HG03571 (cell line): ENCODE data around the gene PPIL6.

Source experiments
- ATAC-seq: cut with Tn5 transposase; IDR thresholded peaks from one replicate; pipeline ENCODE4 v1.9.1; 2021; ENCODE audit not compliant: unreplicated experiment

The PPIL6 gene

DNA sequence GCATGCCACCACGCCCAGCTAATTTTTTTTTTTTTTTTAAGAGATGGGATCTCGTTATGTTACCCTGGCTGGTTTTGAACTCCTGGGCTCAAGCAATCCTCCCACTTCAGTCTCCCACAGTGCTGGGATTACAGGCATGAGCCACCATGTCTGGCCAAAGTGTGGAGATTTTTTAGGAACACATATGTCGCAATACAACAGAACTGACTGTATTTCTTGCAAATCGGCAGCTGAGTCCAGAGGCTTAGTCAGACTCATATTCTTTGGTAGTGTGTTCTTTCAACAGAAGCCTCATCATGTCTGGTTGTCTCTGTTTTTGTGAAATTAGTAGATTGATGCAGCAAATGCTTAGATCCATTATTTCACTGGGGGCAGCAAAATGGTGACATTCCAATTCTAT, 34.2 kb downstream of the PPIL6 start:
- ATAC-seq, result no peak

DNA sequence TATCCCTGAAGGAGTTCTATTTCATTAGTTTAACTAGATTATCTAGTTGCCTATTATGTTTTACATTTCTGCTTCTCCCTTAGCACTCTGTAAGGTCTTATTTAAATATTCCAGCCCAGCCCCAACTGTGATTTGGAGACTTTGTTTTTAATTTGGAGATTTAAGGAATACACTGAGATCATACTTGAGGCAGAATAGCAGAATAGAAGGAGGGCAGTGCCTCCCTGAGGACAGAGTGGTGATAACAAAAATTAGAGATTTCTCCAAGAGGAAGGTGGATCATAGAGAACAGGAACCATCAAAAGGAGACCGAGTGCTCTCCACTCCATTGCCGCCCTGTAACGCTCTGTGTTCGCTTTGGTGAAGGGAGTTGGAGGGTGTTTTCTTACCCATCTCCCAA, 43.4 kb downstream of the PPIL6 start:
- ATAC-seq, result no peak

DNA sequence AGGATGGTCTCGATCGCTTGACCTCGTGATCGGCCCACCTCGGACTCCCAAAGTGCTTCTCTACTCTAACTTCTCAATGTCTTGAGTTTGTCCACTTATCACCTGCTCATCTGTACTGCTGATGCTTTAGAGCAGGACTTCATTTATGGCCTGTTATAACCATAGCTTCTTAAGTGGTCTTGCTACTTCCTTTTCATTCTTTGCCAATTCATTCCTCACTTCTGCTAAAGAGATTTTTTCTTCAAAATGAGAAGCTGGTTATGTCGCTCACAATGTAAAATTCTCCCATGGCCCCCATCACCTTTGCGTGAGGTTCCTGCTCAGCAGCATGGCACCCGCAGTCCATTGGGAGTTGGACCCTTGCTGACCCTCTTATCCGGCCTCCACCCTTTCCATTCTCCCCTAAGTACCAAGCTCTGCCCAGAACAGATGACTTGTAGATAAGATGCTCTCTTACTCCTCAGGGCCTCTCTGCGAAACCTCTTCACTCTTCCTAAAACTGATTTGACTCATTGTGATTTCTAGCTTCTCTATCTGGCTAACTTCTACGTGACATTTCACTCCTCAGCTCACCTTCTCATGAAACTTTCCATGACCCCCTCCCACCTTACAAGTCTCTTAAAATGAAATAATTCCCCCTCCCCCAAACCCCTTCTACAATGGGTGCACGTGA, 44.2 kb downstream of the PPIL6 start:
- ATAC-seq, result no peak

DNA sequence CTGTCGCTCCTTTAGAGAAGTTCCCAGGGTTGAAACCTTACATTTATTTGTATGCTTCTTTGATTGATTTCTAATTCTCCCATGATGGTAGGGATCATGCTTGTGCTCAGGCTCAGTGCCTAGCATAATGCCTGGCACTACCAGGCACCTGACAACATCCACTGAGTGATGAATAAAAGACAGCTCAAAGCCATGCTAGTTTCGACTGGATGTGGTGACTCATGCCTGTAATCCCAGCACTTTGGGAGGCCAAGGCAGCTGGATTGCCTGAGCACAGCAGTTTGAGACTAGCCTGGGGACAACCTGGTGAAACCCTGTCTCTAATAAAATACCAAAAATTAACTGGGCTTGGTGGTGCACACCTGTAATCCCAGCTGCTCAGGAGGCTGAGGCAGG, 46.5 kb downstream of the PPIL6 start:
- ATAC-seq, result no peak

DNA sequence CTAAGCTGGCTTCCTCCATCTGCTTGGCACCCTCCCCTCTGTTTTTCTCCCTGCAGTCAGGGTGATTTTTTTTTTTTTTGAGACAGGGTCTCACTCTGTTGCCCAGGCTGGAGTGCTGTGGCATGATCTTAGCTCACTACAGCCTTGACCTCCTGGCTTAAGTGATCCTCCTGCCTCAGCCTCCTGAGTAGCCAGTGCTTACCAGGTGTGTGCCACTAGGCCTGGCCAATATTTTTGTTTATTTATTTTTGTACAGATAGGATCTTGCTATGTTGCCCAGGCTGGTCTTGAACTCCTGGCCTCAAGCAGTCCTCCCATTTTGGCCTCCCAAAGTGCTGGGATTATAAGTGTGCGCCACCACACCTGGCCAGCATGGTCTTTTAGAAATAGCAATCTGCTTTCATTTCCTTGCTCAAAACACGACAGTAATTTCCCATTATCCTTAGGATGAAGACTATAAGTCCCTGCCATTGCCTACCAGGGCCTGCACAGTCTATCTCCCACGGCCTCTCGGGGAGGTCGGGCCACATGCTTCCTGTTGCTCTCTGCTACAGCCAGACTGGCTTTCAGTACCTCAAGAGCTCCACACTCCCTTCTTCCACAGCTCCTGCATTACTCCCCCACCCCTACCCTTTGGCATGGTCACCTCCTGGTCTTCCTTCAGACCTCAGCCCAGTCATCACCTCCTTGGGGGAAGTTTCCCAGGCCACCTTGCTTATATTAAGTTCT, 47.1 kb downstream of the PPIL6 start:
- no peak for ATAC-seq

DNA sequence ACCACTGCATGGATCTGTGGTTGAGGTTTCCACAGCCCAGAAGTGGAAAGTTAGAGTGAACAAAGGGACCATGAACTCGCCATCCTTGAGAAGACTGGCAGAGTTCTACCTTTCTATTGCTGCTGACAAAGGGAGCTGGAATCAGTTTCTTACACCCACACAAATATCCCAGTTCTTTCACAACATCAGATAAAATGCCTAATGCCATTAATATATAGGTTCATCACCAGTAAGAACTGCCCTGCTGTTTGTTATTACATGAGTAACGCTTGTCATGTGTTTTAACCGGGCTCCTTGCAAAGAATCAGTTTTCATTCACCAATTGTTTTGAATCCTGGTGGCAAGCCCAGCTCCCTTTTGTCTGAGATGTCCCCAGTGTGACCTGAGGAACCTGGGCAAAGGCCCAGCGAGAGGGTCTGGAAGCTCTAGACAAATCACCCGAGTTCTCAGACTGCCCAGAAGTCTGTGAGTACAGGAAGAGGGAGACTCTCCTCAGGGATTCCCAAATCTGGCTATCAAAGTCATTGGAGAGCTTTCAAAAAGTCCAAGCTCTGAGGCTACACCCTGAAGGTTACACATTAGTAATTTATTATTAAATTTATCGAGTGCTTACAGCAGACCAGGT, 50.7 kb downstream of the PPIL6 start:
- no peak for ATAC-seq

DNA sequence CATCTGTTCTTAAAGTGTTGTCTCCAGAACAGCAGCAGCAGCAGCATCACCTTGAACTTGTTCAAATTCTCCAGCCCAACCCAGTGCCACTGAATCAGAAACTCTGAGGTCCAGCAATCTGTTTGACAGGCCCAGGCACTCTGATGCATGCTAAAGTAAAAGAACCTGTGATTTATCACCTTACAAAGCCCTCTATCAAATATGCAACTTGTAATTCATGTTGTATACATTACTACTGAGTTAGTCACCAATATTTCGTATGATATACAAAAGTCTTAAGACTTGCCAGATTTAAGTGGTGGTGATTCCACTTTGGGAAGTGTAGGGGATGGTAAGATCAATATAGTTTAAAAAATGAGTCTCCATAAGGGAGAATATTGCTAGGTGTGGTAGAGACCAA, 52.2 kb downstream of the PPIL6 start:
- no peak for ATAC-seq

DNA sequence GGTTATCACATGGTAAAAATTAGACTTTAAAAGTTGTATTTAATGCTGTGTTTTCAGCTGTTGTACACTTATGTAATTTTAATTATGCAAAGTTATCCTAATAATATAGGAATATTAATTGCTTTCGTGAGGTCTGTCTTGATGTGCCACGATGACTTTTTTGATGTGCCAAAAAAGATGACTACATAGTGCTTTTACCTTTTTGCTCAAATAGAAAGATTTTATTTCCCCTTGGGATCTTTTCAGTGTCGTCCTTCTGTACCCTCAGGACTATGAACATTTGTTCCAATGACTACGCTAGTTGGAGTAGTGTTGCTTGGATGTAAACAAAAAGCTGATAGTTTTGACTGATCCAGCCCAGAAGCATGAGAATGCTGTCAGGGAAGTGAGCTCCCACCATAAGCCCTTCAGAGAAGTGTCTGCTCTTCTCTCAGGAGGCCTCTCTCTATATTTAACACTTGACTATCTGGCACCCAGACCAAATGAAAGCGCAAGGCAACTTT, 56.9 kb downstream of the PPIL6 start:
- no peak for ATAC-seq

DNA sequence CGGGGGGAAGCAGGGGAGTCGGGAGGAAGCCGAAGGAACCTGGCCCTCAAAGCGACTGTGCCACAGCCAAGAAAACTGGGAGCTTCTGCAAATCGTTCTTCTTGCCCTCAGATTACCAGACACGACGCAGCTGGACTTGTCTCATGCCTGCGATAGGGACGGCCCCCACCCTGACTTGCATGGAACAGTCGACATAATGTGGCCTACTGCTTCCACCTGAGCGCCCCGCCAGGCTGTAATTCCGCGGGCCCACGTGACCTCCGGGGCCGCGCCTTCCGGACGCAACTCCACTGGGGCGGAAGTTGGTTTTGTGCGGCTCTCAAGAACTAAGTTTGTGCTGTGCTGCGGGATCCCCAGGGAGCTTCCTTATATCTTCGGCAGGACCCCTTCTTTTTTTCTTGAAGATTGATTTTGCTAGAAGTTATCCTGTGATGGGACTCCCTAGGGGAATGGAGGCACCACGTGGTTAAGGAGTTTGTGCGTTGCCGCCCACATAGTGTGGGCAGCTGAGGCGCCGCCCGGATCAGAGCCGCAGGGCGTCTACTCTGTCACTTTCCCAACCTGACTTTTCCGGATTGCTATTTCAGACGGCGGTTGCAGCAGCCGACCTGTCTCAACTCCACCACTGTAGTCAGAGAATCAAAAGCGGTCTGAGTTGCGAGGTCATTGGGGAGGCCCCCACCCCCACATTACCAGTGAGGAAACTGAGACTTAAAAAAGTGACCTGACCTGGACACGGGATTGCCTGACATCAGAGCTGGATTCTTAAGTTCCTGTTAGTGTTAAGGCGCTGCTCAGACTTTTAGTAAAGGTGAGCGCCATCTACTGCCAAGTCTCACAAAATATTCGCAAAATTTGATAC, 57.6 kb downstream of the PPIL6 start:
- peak; percentile 61 for ATAC-seq

DNA sequence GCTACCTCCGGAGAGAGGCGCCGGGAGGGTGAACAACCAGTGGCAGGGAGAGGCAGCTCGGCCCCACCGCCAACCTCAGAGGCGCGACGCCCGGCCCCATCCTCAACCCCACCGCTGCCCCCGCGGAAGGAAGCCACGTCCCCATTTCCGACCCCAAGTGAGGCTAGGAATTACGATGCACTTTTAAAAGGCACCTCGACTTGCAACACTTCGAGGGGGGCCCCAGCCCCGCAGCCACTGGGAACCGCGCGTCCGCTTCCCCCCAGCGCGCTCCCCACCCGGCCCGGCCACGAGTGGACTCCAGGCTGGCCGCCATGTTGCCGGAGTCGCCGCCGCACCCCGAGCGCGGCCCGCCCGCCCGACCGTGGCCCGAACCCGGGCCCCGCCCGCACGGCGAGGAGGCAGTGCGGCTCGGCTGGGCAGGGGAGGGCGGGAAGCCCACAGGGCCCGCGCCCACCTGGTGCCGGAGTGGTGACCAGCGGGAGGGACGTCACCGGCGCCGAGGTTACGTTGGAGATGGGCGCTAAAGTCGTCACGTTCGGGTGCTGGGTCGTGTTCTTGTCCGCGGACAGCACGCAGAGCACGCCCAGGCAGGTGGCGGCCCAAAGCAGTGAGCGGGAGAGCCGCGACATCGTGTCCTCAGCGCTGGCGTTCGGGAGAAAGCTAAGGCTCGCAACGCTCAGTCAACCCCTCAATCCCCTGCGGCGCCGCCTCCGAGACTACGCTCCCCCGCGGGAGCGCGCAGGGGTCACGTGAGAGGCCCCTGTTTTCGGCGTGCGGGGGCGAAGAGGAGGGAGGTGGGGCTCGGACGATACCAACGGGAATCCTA, 58.5 kb downstream of the PPIL6 start, which contains the start of gene CD164:
TSS of gene CD164 (minus strand) at position 721 of the 829 bp plus-strand sequence. CDS start at position 632, 89 bp downstream.
- peak; percentile 46 for ATAC-seq

DNA sequence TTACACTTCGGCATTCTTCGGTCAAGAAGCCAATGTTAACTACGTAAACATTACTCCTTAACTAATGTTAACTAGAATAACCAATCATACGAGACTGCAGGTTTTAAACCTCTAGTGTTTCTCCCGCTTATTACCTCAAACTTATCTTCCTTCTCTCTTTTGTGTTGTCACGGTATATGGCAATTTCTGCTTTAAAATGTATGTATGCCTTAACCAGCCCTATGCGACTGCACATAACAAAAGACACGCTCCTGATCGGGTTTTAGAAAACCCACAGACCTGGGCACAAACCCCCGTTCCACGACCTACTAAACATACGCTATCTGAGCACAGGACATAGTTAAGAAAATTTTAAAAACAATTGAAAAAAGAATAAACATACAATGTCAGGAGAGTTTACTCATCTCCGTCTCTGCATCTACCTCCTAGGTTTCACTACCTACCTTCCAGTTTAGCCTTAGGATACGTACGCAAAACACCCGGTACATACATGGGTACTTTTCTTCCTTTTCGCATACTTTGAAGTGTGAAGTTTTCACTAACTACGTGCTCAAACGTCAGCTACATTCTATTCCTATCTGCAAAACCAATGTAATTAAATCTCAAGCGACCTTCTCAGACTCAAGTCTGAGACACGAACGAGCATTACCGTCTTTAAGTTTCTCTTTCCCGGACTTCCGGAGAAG, 59.2 kb downstream of the PPIL6 start:
- ATAC-seq, result no peak

DNA sequence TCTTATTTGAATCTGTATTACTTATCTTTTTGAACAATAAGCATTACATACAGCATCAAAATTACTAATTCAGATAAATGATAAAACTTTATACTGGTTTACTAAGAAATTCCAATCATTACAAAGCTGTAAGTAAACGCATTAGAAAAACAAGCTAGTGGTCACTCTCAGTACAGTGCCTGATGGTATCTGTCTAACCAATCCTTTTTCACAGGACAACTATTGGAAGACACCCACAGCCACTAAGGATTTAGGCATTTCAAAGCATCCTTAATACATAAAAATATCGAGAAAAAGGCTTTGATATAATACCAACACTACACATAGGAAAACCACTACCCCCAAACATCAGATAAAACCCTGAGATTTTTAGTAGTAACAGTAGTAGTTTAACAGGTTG, 60.7 kb downstream of the PPIL6 start:
- no peak for ATAC-seq

DNA sequence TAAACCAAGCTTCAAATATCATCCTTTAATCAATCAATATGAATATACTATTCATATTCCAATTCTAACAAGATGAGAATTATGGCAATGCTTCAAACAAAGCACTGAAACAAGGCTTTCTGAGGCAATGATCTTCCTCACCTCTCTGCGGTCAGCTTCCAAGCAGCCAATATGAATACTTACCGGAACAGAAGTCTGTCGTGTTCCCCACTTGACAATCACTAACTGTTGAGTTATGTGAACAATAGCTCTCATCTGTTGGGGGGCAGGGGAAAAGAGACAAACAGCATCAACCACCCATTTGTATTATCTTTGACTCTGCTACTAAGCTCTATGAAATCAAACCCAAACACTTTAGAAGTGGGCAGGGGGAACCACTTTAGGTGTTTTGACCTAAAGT, 62.7 kb downstream of the PPIL6 start:
- no peak for ATAC-seq

DNA sequence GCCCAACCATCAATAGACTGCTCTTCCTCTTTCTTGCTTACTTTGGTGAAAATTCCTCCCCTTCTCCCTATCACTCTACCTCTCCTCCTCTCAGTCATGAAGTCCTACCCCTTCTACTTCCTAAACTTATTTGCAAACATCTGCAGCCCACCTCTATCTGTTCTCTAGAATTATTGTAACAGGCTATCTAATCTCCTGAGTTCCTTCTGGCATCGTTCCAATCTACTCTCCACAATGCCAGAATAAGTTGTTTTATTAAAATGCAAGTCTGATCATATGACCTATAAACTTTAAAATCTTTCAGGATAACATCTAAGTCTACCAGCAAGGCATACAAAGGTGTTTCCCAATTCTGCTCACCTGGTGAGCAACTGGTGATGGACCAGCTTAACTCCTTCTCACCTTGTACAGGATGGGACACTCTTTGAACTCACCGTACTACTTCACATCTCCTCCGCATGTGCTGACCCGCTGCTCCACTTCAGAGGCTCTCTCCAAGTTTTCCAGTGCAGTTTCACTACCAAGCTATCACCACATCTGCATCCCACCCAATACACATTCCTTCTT, 66.0 kb downstream of the PPIL6 start:
- no peak for ATAC-seq

DNA sequence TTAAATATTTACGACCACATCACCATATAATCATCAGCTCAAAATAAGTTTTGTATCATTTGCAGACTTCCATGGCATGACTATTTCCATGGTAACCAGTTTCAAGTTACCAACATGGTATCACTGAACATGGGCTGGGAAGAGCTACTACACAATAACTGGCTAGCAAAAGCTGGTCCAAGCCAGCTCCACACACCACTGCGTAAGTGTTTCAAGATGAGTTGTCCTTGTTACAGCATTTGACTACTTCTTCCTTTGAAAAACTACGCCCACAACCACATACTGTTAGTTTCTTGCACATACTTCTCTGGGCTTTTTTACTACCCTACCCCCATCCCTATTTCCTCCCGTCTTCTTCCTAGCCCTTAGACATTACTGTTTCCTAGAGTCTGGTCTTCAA, 66.7 kb downstream of the PPIL6 start:
- ATAC-seq, result peak; percentile 95

DNA sequence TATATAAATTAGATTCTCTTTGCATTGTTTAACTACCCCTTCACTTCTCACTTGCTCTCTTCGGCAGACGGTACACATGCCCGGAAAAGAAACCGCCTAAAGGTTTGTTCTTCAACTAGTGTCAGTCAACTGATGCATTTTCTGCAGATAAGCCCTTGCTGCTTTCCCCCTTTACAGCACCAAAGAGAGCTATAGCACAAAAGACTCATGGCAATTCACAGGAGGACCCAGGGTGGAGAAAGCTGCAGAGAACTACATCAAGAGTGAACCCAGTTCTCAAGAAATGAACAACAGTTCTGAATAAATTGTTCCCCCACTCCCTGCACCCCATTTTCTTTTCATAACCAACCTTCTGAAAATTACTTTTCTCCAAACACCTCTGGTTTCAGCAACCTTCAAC, 67.1 kb downstream of the PPIL6 start:
- ATAC-seq, result no peak

DNA sequence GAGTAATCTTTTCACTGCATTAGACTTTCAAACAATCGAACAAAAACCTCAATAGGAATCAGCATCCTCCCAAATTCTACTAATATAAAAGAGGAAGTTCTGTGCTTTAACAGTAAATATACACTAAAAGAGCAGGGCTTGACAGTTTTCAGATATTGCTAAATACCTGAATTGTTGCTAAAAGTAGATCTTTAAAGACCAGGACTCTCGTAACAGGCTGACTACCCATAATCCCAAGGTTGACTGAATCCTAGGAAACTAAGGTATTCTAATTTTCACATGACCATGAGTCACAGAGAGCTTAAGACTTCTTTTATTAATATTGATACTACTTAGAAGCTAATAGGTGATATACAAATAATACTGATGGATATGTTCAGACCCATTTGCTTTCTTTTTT, 68.3 kb downstream of the PPIL6 start:
- no peak for ATAC-seq

DNA sequence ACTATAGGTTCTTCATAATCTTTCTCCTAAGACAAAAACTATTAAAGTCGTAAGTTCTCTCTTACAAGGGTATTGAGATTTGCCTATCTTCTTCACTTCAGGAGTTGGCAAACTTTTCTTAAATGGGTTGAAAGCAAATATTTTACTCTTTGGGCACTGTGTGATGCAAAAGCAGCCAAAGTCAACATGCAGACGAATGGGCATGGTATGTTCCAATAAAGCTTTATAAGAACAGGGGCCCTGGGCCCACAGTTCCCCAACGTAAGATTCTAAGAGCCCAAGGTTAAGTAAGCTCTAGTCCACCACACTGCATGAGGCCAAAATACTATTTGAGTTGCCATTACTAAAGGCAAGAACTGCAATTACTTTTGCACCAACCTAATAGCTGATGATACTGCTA, 69.6 kb downstream of the PPIL6 start:
- ATAC-seq, result no peak

DNA sequence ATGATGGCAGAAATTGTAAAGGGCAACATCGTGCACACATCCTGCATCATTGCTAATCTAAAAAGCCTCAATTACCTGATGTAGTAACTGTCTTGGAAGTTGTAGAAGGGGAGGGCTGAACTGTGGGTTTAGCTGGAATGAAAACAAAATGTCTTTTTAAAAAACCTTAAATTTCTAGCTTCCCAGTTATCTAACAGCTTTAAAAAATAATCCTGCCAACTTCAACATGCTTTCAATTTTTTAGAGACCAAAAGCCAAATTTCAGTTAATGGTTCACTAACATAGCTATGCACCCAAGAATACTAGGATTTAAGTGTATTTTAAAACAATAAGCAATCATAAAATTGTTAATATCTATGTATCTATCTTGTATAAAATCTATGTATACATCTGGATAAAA, 70.1 kb downstream of the PPIL6 start:
- ATAC-seq, result no peak
